ENCODE results near the gene TRAM2. TPM values are rescaled to one million over a fixed set of nuclear protein-coding genes. Genes with fewer than 3 reads are reported as not detected.
A peak's percentile ranks its signal among the peaks of the same experiment; 100 is the strongest.

TRAM2 gene
- total RNA-seq, 1 experiment from 2014 or later, result 17.7 TPM

DNA sequence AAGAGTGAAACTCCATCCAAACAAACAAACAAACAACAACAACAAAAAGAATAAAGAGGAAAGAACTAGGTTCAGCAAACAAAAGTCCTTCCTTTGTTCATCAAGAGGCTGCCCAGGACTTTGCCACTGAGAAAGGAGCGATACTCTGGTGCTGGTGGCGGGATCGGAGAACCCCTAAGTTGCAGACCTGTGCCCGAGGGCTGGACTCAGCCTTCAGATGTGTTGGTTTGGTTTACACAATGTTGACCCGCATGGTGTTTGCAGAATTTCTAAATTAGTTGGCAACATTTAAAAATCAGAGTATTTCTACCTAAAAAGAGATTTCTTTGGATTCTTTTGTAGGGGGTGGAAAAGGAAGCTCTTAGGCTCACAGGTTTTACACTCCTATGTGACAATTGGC lies 42.5 kb downstream of the TRAM2 start:
- Histone ChIP-seq H3K4me3 (ENCODE audit: low read length) (no peak overlapping the region), H3K27me3 (ENCODE audit: low read length) (no peaks in the 10 kb centered on the region), H3K36me3 (ENCODE audit: low read depth, low read length) (peaks cover 10% of the 10 kb centered on the region; the same call in 1 of the 2 replicates), H3K9me3 (ENCODE audit: low read length) (no peaks in the 10 kb centered on the region), H2AFZ (ENCODE audit: low read length) (no peak overlapping the region), H3K4me2 (ENCODE audit: low read length) (no peak overlapping the region), H3K27ac (ENCODE audit: low read length) (no peak overlapping the region), H3F3A (ENCODE audit: low read length, unreplicated experiment) (no peaks in the 10 kb centered on the region), H3K79me2 (ENCODE audit: low read length) (peaks cover 18% of the 10 kb centered on the region), H3K4me1 (ENCODE audit: insufficient read depth, low read length) (peaks cover 21% of the 10 kb centered on the region; the same call in 1 of the 2 replicates), H3K9me2 (replicated peaks; ENCODE audit: low read length) (no peaks in the 10 kb centered on the region), H3K9ac (ENCODE audit: low read length) (no peak overlapping the region), H4K20me1 (ENCODE audit: low read length) (no peaks in the 10 kb centered on the region)
- DNase-seq (no peak), ATAC-seq (no peak)
- TF ChIP-seq EZH2 (IDR thresholded peaks at IDR 0.05; ENCODE audit: low read length, unreplicated experiment) (no peak), EZH2phosphoT487 (IDR thresholded peaks at IDR 0.05; ENCODE audit: borderline replicate concordance, low read length) (no peak)
- TF ChIP-seq, protein P1, sequence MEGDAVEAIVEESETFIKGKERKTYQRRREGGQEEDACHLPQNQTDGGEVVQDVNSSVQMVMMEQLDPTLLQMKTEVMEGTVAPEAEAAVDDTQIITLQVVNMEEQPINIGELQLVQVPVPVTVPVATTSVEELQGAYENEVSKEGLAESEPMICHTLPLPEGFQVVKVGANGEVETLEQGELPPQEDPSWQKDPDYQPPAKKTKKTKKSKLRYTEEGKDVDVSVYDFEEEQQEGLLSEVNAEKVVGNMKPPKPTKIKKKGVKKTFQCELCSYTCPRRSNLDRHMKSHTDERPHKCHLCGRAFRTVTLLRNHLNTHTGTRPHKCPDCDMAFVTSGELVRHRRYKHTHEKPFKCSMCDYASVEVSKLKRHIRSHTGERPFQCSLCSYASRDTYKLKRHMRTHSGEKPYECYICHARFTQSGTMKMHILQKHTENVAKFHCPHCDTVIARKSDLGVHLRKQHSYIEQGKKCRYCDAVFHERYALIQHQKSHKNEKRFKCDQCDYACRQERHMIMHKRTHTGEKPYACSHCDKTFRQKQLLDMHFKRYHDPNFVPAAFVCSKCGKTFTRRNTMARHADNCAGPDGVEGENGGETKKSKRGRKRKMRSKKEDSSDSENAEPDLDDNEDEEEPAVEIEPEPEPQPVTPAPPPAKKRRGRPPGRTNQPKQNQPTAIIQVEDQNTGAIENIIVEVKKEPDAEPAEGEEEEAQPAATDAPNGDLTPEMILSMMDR (conservative IDR thresholded peaks at IDR 0.05; ENCODE audit: low read depth, low read length), result no peak
- CTCF ChIA-PET, result no interaction called here
- POLR2A ChIA-PET (ENCODE audit: unreplicated experiment), result no interaction called here
- intact Hi-C loops (cut with micrococcal nuclease), result no loop called here
- no TSS peak for BruUV-seq (replicated peaks)

DNA sequence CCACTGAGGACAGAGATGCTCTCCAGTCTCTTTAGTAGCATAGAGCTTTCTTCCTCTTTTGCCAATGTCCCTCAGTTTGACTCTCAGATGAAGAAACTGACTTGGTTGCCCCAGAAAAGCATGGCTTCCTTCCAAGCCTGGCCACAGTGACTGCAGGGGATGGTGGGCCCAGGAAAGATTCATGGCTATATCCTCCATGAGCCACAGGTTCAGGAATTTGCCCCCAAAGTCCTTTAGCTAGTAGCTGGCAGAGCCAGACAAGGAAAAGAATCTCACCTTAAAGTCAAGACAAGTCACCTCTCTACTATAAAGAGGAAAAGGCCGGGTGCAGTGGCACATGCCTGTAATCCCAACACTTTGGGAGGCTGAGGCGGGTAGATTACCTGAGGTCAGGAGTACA lies 43.4 kb downstream of the TRAM2 start:
- no peak overlapping the region for H3K4me3 ChIP-seq (ENCODE audit: low read length)
- H4K20me1 ChIP-seq (ENCODE audit: low read length), result no peaks in the 10 kb centered on the region
- H3K4me2 ChIP-seq (ENCODE audit: low read length), result no peak overlapping the region
- H3F3A ChIP-seq (ENCODE audit: low read length, unreplicated experiment), result no peaks in the 10 kb centered on the region
- no peaks in the 10 kb centered on the region for H3K9me3 ChIP-seq (ENCODE audit: low read length)
- peaks cover 12% of the 10 kb centered on the region; the same call in 1 of the 2 replicates for H3K4me1 ChIP-seq (ENCODE audit: insufficient read depth, low read length)
- no peaks in the 10 kb centered on the region for H3K27me3 ChIP-seq (ENCODE audit: low read length)
- ChIA-PET POLR2A (ENCODE audit: unreplicated experiment) (no interaction called here), CTCF (no interaction called here)
- TF ChIP-seq EZH2phosphoT487 (IDR thresholded peaks at IDR 0.05; ENCODE audit: borderline replicate concordance, low read length) (no peak), EZH2 (IDR thresholded peaks at IDR 0.05; ENCODE audit: low read length, unreplicated experiment) (no peak)
- TF ChIP-seq, protein P1 (conservative IDR thresholded peaks at IDR 0.05; ENCODE audit: low read depth, low read length), result no peak
- BruUV-seq (replicated peaks), result no TSS peak
- peaks cover 11% of the 10 kb centered on the region; the same call in 1 of the 2 replicates for H3K79me2 ChIP-seq (ENCODE audit: low read length)
- H3K9me2 ChIP-seq (replicated peaks; ENCODE audit: low read length), result no peaks in the 10 kb centered on the region
- H3K27ac ChIP-seq (ENCODE audit: low read length), result no peak overlapping the region
- intact Hi-C loops (cut with micrococcal nuclease), result no loop called here
- no peak overlapping the region for H3K9ac ChIP-seq (ENCODE audit: low read length)
- DNase-seq (no peak), ATAC-seq (no peak)
- no peak overlapping the region for H2AFZ ChIP-seq (ENCODE audit: low read length)
- peaks cover 10% of the 10 kb centered on the region; the same call in 1 of the 2 replicates for H3K36me3 ChIP-seq (ENCODE audit: low read depth, low read length)

DNA sequence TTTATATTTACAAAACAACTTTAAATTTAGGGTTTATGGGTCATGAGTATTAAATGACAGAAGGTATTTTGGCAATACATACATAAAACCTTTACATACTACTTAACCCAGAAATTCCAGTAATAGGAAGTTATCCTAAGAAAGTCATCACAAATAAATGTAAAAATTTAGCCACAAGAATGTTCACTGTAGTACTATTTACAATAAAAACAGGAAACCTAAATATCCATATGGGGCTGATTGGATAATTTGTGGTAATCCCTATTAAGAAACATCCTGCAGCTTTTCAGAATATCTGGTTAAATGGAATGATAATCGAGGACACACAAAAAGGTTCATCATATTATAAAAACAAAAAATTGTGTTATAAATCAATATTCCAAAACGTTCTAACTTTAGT lies 44.4 kb downstream of the TRAM2 start:
- Histone ChIP-seq H2AFZ (ENCODE audit: low read length) (no peak overlapping the region), H3K9me3 (ENCODE audit: low read length) (no peaks in the 10 kb centered on the region), H3K27ac (ENCODE audit: low read length) (no peak overlapping the region), H3K4me1 (ENCODE audit: insufficient read depth, low read length) (peaks cover 10% of the 10 kb centered on the region; the same call in 1 of the 2 replicates), H3K9ac (ENCODE audit: low read length) (no peak overlapping the region), H3K36me3 (ENCODE audit: low read depth, low read length) (peaks cover 10% of the 10 kb centered on the region; the same call in 1 of the 2 replicates), H3K4me3 (ENCODE audit: low read length) (no peak overlapping the region), H3K27me3 (ENCODE audit: low read length) (no peaks in the 10 kb centered on the region), H3F3A (ENCODE audit: low read length, unreplicated experiment) (no peaks in the 10 kb centered on the region), H3K4me2 (ENCODE audit: low read length) (no peak overlapping the region), H3K9me2 (replicated peaks; ENCODE audit: low read length) (no peaks in the 10 kb centered on the region), H4K20me1 (ENCODE audit: low read length) (no peaks in the 10 kb centered on the region), H3K79me2 (ENCODE audit: low read length) (peaks cover under 1% of the 10 kb centered on the region; the same call in 1 of the 2 replicates)
- ATAC-seq (peak; percentile 22; the same call in 1 of the 2 replicates), DNase-seq (peak; percentile 32)
- intact Hi-C loops (cut with micrococcal nuclease), result no loop called here
- ChIA-PET POLR2A (ENCODE audit: unreplicated experiment) (no interaction called here), CTCF (no interaction called here)
- TF ChIP-seq EZH2phosphoT487 (IDR thresholded peaks at IDR 0.05; ENCODE audit: borderline replicate concordance, low read length) (no peak), EZH2 (IDR thresholded peaks at IDR 0.05; ENCODE audit: low read length, unreplicated experiment) (no peak)
- TF ChIP-seq, protein P1 (conservative IDR thresholded peaks at IDR 0.05; ENCODE audit: low read depth, low read length), result no peak
- no TSS peak for BruUV-seq (replicated peaks)

All from PC-3 (cell line).